Right lobe of liver (tissue), 4 donors: ENCODE measurements around the gene ARFGEF3.

Experiments
- CTCF ChIP-seq, 4 donors: fragments of 200-600 bp in 3 of 4; fragments of 450-650 bp in 1 of 4; IDR thresholded peaks; one replicate each; pipeline versions ENCODE4 v1.5.1 to v1.8.0; 2016 to 2022; ENCODE audit warnings: antibody characterized with exemption in 4 of 4, mild to moderate bottlenecking in 2 of 4
- POLR2A ChIP-seq: fragments of 450-650 bp; IDR thresholded peaks from one replicate; pipeline ENCODE4 v1.6.1; 2017; ENCODE audit warnings: antibody characterized with exemption, mild to moderate bottlenecking
- donor health status: DM: no; HTN: no; CAD: no.
- donor health status: DM: no; HTN: no; CAD: no.
- donor health status: DM: no; HTN: yes; CAD: no.

DNA sequence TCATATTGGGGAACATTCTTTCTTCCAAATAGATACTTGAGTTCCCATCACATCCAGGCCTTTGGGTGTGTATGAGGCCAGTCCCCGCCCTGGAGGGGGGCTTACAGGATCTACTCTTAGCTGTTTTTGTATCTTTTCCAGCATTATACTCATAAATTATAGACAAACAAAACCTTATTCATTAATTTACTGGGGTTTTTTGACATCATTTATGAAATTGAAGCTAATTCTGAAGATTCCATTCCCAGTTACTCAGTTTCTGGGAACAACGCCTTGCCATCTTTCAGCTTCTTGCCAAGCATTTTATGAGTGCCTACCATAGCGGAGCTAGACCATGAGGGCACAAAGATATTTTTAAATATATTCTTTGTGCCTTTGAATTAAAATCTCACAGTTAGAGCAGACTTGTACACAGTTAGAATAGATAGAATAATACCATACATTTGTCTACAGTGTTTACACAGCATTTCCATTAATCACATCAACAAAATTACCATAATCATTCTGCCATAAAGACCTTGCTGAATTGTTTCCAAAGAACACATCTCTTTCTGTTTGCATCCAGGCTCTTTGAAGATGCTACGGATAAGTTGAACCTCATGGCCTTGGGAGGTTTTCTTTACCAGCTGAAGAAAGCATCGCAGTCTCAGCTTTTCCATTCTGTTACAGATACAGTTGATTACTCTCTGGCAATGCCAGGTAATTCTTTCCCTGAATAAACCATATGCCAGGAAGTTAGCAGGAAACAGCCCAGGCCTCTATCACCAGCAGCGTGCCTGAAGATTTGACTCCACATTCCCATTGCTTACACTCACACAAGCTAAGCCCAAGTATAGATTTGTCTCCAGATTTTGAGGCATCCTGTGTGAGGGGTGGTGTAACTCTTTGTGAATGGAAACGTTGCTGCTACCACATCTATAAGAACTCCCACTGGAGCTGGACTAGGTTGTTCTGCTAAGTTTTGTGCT, 132.0 kb downstream of the ARFGEF3 start:
- TF ChIP-seq CTCF (IDR thresholded peaks at IDR 0.05) (no peak), POLR2A (no peak)
